GM15510 (cell line): Measurements from ENCODE around the gene KAT6B.

Source experiments
- POLR2A ChIP-seq: IDR thresholded peaks from 3 replicates; pipeline ENCODE4 v1.6.1; 2011; ENCODE audit warnings: borderline replicate concordance; ENCODE audit not compliant: insufficient read length; ENCODE audit errors: extremely low read depth

The KAT6B gene

DNA sequence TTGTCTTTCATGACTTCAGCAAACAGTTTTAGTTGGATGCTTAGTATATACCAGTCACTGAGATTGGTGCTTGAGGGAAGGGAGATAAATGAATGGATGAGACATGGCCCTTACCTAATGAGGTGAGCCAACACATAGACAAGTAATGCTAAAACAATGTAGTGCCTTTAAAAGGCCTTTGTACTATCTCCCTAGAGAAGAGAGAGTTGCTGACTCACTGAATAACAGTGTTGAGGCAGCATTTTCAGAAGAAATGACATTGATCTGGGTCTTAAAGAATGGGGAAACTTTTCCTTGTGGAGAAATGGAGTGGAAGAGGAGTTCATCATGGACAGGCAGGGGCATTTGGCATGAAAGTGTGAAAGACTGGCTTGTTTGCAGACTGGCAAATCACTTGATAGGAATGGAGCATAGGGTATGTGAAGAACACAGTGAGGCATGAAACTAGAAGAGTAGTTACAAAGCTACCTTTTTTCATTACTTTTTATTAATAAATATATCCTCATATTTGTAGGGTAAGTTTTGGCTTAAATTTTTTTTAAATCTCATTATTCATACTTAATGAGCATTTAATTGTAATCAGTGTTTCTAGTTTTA lies 91.2 kb downstream of the KAT6B start:
- TF ChIP-seq POLR2A: no peak

DNA sequence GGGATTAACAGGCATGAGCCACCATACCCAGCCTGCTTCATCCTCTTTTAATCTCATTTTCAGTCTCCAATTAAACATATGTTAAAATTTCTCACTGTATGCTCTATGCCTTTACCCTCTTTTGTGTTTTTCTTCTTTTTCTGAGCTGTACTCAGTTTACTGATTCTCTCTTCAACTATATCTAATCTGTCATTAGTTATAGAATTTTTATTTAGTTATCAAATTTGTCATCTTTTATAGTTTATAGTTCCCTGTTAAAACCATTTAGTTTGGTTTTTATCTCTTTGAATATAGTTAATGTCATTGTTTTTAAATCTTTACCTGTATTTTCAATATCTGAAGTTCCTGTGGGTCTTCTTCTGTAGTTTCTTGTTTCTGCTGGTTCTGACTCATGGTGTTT lies 93.3 kb downstream of the KAT6B start:
- TF ChIP-seq POLR2A: no peak

DNA sequence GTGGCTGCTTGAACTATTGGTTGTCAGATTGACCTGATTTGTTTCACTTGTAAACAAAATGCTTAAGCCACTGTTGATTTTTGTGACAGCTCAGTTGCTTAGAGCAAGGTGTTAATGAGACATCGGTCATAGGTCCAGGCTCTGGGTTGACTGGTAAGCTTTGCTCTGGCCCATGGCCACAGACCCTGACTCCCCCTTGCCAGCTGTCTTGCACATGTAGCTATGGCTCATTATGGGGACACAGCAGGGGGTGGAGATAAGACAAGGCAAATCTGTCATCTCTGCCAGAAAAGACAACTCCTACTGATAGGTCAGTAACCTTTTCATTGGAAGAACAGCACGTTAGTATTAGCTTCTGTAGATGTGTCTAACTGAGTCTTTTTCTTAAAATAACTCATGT lies 95.3 kb downstream of the KAT6B start:
- no peak for TF ChIP-seq POLR2A

DNA sequence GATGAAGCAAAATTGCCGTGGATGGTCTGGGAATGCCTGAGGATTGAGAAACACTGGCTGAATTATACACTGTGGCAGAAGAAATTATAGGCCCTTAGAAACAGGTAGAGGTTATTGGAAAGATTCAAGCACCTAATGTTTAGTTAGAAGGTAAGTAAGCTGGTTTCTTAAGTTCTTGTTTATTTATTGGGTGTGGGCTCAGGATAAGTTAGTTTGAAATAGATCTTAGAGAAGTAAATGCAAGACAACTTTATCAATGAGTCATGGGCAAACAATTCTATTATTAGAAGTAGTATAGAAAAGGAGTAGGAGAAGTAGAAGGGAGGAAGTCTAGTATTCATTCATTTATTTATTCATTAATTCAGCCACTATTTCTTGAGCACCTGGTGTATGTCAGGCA lies 96.5 kb downstream of the KAT6B start:
- no peak for TF ChIP-seq POLR2A

DNA sequence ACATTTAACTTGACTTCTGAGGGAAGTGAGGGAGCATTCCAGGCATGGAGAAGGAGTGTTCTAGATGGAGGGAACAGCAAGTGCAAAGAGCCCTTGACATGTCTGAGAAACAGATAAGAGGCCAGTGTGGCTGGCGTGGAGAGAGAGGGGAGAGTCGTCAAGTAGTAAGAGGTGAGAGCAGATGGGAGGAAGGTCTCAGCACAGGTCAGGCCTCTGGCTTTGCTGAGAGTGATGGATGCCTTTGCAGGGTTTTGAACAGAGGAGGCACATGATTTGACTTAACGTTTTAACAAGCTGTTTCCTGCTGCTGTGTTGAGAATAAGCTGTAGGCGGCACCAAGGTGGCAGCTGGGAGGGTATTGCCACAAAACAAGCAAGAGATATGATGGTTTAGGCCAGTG lies 97.2 kb downstream of the KAT6B start:
- no peak for TF ChIP-seq POLR2A

DNA sequence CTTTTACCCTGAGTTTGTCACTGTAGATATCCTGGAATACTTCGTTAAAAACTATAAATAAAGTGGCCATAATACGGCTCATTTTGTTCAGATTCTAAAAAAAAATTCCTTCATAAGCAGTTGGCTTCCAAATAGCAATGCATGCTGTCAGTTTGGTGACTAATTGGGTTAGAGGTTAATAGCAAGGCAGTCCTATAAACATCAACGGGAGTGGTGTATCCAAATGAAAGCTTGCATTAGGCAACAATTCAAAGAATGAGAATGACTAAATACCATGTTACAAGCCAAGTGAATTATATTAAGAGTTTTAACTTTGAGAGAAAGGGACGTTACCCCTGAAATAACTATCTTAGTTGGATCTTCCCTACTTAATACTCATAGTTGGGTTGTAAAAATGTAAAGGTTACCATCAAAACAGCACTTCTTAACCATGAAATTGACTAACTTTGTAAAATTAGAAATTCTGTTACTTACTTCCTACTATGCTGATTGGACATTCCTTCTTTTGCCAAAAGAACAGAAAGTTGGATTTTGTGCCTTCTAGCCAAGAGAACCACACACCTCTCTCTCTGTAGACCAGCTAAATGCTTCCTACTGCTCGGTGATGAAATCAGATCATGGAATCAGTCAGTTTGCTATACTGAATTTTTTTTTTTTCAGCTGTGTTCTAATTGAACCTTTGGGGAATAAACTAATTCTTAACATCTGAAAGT lies 98.0 kb downstream of the KAT6B start:
- TF ChIP-seq POLR2A: no peak

DNA sequence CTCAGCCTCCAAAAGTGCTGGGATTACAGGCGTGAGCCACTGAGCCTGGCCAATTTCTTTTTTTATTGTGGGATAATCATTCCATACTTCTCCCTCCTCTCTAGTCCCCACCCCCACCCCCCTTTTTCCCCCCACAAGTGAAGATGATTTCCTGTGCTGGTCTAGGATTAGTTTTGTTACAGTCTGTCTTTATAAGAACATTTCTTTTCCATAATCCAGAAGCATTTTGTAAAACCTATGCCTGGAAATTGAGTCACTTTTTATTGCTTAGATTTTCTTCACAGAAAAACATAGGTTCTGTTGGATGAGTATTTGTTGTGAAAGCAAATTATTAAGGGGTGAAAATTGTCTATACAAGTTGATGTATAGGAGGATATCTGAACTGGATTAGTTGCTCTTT lies 98.9 kb downstream of the KAT6B start:
- TF ChIP-seq POLR2A: no peak

DNA sequence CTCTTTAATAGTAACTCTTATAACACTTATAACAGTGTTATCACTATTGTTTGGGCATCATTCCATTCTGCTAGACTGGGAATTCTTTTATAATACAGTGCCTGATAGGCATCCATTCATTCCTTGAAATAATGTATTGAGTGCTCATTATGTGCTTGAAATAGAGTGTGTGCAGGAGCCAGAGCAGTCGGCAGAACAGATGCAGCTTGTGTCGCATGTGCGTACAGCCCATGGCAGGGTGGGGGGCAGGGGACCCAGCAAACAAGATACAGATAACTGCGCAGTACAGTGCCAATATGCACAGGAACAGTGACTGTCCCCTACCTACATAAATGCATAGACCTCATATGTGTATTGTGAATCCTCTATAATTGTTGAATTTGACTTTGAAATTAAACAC lies 99.3 kb downstream of the KAT6B start:
- TF ChIP-seq POLR2A: no peak

DNA sequence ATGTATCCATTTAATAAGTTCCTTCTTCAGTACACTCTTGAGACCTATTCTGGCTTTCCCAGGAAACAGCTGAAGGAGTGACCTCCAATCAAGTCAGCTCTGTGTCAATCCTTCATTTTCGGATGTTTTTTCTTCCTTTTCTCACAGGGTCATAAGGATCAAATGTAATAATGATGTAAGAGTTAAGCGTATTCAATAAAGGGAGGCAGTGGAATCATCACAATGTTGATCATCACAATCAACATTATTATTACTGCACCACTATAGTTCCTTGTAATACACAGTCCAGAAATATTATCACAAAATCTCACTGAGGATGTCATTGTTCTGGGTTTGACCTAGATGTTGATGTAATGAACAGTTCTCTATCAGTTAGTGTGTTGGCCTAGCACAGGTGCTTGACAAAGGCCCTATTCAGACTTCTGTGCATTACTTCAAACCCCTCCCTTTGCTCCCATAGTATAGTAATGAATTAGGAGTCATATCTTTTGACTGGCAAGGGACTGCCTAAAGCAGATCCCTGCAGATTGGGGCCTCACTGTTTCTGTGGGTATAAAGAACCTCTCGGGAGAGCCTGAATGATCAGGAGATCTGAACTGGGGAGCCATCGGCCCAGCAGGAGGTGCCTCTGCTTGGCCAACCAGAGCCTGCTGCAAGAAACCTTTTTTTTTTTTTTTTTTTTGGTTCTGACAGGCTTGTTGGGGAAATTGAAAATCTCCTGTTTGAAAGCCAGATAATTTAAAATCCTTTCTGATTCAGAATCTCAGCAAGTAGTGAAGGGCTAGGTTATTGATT lies 100.6 kb downstream of the KAT6B start:
- no peak for TF ChIP-seq POLR2A

DNA sequence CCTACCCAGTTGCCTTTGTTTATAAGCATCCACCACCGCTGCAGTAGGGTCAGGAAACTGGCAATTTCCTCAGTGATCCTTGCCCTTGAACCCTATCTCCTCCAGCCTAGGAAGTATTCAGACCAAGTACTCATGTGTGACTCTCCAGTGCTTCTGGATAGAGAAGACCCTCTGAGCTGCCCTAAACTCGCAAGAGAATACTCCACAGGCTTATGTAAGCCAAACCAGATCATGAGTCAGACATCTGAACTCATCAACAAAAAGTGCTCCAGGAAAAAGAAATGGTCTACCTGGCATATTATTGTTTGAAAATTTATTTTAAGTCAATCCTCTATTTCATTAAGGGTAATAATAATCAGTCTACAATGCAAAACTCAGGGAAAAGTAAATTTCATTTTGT lies 101.3 kb downstream of the KAT6B start:
- TF ChIP-seq POLR2A: no peak

DNA sequence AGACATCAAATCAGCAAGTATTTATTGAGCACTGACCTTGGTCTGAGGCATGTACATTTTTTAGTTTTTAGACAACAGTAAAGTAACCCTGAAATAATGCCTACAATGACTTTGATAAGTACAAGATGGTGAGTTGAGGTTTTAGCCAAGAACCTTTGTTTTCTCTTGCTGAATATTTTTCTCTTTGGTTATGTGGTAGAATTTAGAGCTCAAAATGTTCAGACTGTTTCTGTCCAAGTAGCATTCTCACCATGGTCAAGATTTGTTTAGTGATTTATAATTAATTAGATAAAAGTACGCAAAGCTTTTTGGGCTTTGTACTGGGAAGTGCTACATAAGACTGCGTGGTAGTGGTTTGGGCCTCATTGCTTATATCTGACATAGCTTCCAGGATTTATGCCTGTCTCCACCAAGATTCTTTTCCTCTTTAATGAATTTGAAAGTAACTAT lies 102.4 kb downstream of the KAT6B start:
- TF ChIP-seq POLR2A: no peak

DNA sequence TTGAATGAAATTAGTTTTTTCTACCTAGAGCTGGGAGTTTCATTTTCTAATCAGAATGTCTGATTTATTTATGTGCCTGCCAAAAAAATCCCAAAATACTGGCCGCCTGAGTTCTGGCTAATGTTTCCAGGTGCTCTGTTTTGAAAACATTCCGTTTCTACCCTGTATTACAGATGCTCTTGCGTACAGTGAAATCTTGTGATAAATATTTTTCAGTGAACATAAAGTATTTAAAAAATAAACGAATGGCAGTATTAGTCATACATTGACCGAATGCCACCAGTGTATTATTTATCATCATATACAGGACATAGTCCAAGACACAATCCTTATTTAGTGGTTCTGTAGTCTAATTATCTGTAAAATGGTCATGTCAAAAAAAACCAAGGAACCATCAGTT lies 102.8 kb downstream of the KAT6B start:
- no peak for TF ChIP-seq POLR2A

DNA sequence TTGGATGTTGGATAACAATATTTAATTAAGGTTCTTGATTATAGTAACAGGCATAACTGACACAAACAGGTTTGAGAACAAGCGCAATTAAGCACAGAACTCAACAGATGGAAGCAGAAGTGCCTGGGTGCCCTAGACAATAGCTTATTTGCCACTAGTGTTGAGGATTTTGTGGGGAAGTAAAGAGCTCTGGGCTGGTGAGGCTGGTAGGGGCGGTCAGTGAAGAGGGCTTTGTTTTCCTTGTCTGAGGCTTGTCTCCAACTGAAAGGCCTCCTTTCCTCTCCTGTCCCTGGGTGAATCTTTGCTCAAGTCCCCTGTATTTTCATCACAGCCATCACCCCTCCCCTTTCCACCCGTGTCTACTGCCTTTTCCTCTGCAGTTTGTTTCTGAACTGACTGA lies 104.6 kb downstream of the KAT6B start:
- TF ChIP-seq POLR2A: no peak

DNA sequence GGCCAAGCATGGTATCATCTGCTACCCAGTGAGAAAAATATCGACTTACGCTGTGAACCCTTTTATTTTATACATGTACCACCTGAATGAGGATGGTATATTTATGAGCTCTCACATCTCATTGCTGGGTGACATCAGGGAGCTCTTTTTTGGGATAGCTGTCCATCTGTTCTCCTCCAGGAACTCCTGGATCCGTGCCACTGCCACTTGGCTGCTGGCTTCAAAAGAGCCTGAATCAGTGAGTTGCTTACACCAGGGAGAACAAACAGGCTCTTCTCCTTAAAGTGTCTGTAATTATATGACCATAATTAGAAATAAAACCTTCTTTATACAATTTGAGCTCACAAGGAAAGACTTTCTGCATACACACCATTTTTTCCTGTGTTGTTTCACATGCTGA lies 106.2 kb downstream of the KAT6B start:
- TF ChIP-seq POLR2A: no peak

DNA sequence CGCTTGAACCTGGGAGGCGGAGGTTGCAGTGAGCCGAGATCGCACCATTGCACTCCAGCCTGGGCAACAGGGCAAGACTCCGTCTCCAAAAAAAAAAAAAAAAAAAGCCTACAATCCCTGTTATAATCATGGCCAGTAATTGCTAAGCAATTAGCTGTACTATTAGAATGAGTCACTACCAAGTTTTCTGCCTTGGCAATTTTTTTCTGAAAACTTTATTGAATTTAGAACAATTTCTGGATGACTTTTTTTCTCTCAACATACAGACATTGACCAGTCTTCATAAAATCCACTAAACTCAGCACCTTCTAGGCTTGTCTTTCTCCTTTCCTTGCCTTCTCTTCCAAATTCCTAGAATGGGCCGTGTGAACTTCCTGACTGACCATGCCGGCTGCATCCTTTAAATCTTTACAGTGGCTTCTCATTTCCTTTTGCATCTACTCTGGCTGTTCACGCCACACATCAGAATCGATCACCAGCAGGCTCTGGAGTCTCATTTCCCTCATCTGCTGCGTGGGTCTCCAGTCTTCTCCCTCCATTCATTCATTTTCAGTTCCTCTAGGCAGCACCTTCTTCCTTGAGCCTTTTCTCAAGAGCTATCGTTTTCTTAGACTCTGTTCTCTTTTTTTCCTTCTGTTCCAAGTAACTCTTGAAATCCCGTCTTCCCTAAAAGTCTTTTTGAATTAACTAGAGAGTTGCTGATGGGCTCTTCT lies 107.9 kb downstream of the KAT6B start:
- TF ChIP-seq POLR2A: no peak
